ENCODE results near the gene CNNM3. TPM values are rescaled to one million over a fixed set of nuclear protein-coding genes. Genes with fewer than 3 reads are reported as not detected.

CNNM3 gene
- total RNA-seq, 1 donor from 2014 or later = 13.3 TPM

GRCh38 chr2:96811917-96812316, 4.2 kb upstream of the CNNM3 start:
- ATAC-seq = peak; percentile 56
- peak; percentile 79 for DNase-seq (ENCODE audit: missing footprints)
- intact Hi-C loops (cut with DNase I) = no loop called here

DNA sequence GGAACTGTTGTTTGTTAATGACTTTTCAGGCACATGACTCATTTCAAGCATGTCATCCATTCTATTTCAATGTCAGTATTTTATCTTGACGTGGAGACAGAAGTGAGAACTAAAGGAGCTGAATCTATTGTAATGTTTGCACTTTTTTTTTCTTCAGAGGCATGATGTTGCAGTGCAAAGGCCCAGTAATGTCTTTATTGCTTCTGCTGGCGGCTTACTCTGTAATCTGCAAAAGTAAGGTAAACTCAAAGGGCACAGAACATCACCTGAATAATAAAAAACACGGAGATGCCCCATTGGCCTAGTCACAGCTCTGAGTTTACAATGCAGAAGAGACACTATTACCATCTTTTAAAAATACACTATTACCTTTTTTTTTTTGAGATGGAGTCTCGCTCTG, 2.4 kb upstream of the CNNM3 start:
- intact Hi-C loops (cut with DNase I) = no loop called here
- DNase-seq (ENCODE audit: missing footprints) (no peak), ATAC-seq (no peak)

DNA sequence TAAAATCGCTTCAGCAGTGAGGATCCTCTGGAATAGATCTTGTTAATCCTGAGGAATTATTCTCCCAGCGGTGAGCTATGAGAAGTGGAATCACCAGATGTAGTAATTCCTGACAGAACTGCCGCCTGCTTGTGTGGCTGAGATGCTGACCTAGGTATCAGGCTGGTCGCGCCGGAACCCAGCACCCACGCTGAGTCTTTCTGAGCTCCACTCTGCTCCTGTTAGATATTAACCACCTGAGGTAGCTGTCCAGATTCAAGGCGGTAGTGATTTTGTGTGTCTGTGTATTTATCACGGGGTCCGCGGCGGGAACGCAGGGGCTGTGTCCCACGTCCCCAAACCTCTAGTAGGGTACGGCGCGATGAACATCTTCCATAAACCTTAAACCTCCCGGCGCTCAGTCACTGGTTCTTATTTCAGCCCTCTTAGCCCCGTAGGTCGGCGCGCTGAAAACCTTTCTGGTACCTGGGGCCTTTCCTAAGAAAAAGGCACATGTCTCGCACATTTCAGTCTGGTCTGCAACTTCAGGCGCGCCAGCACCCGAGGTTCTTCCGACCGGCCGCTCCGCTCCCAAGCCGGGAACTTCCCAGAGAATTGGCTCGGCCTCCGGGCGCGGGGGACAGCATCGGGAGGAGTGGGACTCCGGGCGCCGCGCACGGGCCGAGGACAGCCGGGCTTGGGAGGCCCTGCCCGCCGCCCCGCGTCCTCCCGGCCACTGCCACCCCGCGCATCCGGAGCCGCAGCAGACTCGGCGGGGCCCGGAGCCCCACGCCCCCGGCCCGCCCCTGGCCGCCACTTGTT, 542 bp upstream of the CNNM3 start:
- intact Hi-C loops (cut with DNase I) = loop anchor here (1.0 to 5.0 kb wide), 6 partner anchors 42 to 178 kb away; partner anchors contain the start of genes ANKRD39, CNNM4, KANSL3 and LMAN2L
- ATAC-seq = no peak
- DNase-seq (ENCODE audit: missing footprints) = peak; percentile 69

GRCh38 chr2:96816836-96817702, 1.0 kb downstream of the CNNM3 start:
- intact Hi-C loops (cut with DNase I) = loop anchor here (1.0 to 5.0 kb wide), 6 partner anchors 40 to 180 kb away; partner anchors contain the start of genes ANKRD39, CNNM4, KANSL3 and LMAN2L
- ATAC-seq = no peak
- no peak for DNase-seq (ENCODE audit: missing footprints)

DNA sequence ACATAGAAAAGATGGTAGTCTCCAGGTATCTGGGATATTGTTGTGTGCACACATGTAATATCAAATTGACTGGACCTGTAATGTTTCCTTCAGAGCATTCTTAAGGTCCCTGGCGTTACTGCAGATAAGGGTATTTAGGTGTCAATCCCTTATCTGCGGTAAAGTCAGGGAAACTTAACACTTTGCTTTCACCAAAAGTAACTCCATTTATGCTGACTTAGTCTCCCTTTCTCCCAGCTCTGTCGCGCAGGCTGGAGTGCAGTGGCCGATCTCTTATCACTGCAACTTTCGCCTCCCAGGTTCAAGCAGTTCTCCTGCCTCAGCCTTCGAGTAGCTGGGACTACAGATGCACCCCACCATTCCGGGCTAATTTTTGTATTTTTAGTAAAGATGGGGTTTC, 1.8 kb downstream of the CNNM3 start:
- DNase-seq (ENCODE audit: missing footprints) = no peak
- intact Hi-C loops (cut with DNase I) = loop anchor here (5.0 kb wide), 5 partner anchors 39 to 181 kb away; partner anchors contain the start of genes ANKRD39, CNNM4 and KANSL3

DNA sequence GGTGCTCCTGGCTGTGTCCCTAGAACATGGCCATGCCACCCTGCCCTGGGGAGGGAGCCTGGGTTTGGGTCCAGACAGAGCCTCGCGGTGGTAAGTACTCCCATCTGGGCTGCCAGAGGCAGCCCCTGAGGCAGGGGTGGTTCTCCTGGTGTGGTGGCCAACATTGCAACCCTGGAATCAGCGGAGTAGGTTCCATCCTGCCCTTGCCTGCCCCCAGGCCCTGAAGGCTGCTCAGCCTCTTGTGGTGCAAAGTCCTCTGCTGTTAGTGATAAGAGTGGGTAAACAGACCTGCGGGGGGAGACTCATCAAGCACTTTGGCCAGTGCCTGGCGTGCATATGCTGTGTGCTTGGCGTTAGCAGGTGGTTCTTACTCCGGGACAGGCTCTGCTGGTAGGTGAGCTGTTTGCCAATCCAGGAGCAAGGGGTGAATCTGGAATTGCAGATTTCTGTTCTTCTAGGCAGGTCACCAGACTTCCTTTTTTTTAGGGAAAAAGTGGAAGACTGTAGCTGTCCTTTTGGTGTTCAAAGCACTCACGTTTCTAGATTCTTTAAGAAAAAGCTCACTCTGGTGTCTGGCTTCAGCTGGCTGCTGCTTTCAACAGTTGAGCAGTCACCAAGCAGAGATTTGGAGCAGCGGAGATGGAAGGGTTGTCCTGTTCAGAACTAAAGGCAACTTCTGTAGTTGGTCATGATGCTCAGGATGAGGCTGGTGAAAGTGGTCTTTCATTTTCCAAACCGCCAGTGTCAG, 3.2 kb downstream of the CNNM3 start:
- ATAC-seq (peak; percentile 50), DNase-seq (ENCODE audit: missing footprints) (peak; percentile 42)
- intact Hi-C loops (cut with DNase I) = loop anchor here (5.0 kb wide), 5 partner anchors 38 to 182 kb away; partner anchors contain the start of genes ANKRD39, CNNM4 and KANSL3

More for the DNA sequence above, 1.8 kb downstream of the CNNM3 start:
- ATAC-seq = no peak

- intact Hi-C loops (cut with DNase I) = loop anchor here (5.0 kb wide), 5 partner anchors 37 to 183 kb away; partner anchors contain the start of genes ANKRD39, CNNM4 and KANSL3
- no peak for ATAC-seq
Measured at GRCh38 chr2:96819876-96820511, 3.9 kb downstream of the CNNM3 start.

DNA sequence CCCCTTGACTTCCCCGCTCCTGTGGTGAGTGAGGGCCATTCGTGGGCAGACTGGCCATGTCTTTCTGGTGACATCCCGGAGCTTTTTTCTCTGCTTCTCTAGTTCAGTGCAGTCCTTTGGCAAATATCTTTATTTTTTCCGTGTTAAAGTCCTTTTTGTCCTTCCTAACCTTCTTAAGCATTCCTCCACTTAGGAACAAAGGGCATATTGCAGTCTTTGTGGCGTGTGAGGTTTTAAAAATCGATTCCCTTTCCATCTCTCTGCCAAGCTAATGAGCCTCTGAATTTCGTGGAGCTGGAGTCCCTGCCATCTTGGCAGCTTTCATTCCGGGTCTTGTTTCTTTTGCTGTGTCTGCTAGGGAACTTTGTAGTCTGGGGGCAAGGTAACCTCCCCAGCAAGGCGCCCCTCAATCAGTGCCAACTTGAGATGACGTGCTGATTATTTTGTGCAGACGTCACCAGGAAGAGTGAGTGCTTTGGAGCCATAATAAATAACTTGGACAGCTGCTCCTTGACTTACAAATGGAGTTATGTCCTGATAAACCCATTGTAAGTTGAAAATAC, 5.1 kb downstream of the CNNM3 start:
- intact Hi-C loops (cut with DNase I) = no loop called here
- no peak for ATAC-seq
- no peak for DNase-seq (ENCODE audit: missing footprints)

More at GRCh38 chr2:96819876-96820511, 3.9 kb downstream of the CNNM3 start:
- peak; percentile 65 for DNase-seq (ENCODE audit: missing footprints)

DNA sequence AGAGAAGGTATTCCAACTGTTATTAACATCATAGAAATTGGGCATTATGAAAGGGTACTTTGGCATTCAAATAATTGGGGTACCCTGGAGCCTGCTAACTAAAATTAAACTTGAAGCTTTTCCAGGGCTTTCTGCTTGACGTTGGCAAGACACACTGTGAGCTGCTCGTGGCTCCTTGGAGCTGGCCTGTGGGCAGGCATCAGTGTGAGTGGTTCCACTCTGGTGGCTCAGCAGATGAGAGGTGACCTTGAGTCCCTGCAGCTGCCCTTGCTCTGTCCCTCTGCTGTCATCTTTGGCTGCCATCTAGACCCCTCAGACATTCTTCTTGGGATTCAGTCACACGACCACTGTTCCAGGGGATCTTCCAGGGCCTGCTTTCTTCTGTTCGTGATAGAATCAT, 6.7 kb downstream of the CNNM3 start:
- intact Hi-C loops (cut with DNase I) = no loop called here
- ATAC-seq = peak; percentile 21
- no peak for DNase-seq (ENCODE audit: missing footprints)

DNA sequence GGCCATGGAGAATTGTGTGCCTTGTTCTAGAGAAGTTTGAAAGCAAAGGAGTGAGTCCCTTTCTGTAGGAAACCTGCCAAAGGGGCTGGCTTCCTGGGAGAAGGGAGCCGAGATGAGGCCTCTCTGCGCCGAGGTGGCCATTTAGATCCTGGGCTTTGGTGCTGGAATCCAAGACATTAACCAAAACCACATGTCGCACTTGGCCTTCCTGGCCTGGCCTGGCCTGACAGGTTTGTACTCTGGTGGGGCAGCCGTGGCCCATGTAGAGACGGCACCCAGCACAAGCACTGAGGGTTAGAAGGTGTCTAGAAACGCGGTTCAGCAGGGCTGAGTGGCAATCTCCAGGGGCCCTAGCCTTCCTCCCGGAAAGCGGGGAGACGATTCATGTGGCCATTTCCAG, 7.1 kb downstream of the CNNM3 start:
- intact Hi-C loops (cut with DNase I) = no loop called here
- peak; percentile 66 for DNase-seq (ENCODE audit: missing footprints)
- ATAC-seq = peak; percentile 26

DNA sequence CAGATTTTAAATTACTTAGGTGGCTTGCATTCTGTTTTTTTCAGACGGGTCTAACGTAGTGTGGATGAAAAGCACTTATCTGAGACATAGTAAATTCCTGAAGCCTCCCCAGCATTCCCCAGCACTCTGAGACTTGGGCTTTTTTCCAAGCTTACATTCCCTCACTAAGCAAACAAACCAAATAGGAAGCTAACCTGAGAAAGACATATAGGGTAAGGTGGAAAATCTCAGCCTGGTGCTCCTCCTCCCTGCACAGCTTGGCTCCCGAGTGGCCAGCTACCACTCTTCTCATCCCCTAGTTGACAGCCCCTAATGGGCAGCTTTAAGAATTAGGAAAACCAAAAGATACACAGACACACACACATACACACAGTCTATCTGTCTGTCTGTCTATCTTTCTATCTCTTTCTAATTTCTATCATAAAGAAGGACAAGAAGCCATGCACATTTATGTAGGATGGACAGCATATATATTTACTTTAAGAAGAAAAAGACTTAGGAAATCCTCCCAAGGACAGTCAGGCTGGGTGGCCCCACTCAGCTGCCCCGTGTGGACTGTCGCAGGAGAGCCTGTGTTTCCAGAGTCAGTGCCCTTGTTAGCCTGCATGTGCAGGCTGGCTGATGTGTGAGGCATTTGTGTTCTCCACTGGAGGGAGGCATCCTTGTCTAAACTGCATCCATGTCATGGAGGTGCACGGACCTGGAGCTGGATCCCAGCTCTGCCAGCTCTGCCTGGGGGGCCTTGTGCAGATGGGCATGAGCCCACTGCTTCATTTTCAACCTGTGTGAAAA, 8.2 kb downstream of the CNNM3 start:
- ATAC-seq (no peak), DNase-seq (ENCODE audit: missing footprints) (no peak)
- intact Hi-C loops (cut with DNase I) = no loop called here

GRCh38 chr2:96825057-96825456, 9.0 kb downstream of the CNNM3 start:
- DNase-seq (ENCODE audit: missing footprints) (no peak), ATAC-seq (no peak)
- intact Hi-C loops (cut with DNase I) = no loop called here

- no peak for ATAC-seq
- DNase-seq (ENCODE audit: missing footprints) = no peak
- intact Hi-C loops (cut with DNase I) = no loop called here
Measured at GRCh38 chr2:96826546-96827278, 10.6 kb downstream of the CNNM3 start.

DNA sequence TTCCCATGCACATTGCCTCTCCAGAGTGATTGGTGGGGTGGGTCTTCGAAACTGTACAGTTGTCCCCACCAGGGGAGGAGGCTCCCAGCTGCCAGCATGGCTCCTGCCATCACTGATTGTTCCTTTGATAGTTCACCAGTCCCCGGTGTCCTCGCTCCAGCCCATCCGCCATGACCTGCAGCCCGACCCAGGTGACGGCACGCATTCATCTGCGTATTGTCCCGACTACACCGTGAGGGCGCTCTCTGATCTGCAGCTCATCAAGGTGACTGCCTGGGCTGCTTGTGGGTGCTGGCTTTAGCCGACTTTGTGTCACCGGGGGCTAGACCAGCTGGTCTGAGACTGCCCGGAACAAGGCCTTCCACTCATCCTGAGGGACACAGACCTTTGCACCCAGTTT, 12.4 kb downstream of the CNNM3 start:
- DNase-seq (ENCODE audit: missing footprints) (no peak), ATAC-seq (no peak)
- intact Hi-C loops (cut with DNase I) = no loop called here

- intact Hi-C loops (cut with DNase I) = no loop called here
- ATAC-seq = no peak
Measured at GRCh38 chr2:96828874-96829273, 12.8 kb downstream of the CNNM3 start.

DNA sequence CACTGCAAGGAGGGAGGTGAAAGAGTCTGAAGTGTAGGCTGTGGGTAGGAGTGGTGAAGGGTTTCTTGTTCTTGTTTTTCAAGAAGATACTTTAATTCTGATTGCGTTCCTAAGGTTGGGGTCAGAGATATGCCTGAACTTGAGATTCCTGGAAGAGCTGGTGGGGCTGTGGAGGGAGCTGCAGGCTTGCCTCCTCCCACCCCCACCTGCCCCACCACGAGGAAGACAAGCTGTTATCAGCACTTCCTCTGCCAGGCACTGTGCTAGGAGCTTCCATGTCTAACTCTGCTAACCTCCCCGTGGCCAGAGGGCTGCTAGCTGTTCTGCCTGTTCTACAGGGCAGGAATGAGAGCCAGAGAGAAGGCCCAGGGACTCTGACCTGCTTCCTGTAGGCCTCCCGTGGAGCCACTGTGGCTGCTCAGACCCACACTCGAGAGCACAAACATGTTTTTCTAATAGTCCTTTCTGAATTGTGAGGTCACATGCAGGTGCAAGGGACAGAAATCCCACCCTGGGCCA, 14.0 kb downstream of the CNNM3 start:
- intact Hi-C loops (cut with DNase I) = no loop called here
- ATAC-seq (no peak), DNase-seq (ENCODE audit: missing footprints) (no peak)

More at GRCh38 chr2:96828874-96829273, 12.8 kb downstream of the CNNM3 start:
- DNase-seq (ENCODE audit: missing footprints) = no peak
